ENCODE results near the gene NBAS. TPM values are rescaled to one million over a fixed set of nuclear protein-coding genes. Genes with fewer than 3 reads are reported as not detected.

NBAS gene
- total and polyA plus RNA-seq, 2 of the 4 experiments (the other 2 are of a cell fraction) = 22.3 to 105 TPM

- Histone ChIP-seq H3K27ac (ENCODE audit: insufficient read depth, low read length) (no peak overlapping the region), H3K27me3 (ENCODE audit: control insufficient read depth, insufficient read depth, low read length) (no peaks in the 10 kb centered on the region), H3K9ac (ENCODE audit: low read depth, low read length) (no peak overlapping the region), H2BK20ac (ENCODE audit: low read depth, low read length) (no peak overlapping the region), H3K4me1 (ENCODE audit: control insufficient read depth, insufficient read depth, low read length) (no peaks in the 10 kb centered on the region; the same call in 1 of the 2 replicates), H4K91ac (ENCODE audit: insufficient read depth, low read depth, low read length) (no peak overlapping the region), H2BK15ac (ENCODE audit: low read depth, low read length) (no peak overlapping the region), H3K9me1 (ENCODE audit: insufficient read depth, low read length) (no peaks in the 10 kb centered on the region), H2AFZ (replicated peaks; ENCODE audit: low read length, poor library complexity) (no peak overlapping the region), H3K79me1 (ENCODE audit: low read depth in 1 of 2, low read length in 2 of 2) (peaks cover 3 to 6% of the 10 kb centered on the region in 2 experiments; a peak in 2 of 4 replicates), H3K14ac (replicated peaks; ENCODE audit: low read depth, low read length) (no peak overlapping the region), H4K5ac (ENCODE audit: low read depth, low read length) (no peak overlapping the region), H2BK5ac (ENCODE audit: low read depth, low read length, poor library complexity, severe bottlenecking) (no peak overlapping the region), H2AK9ac (replicated peaks; ENCODE audit: low read depth, low read length, poor library complexity) (no peak overlapping the region), H4K20me1 (ENCODE audit: insufficient read depth, low read length) (no peaks in the 10 kb centered on the region), H3K4ac (ENCODE audit: low read depth, low read length) (no peak overlapping the region), H4K8ac (ENCODE audit: low read depth in 2 of 2, low read length in 2 of 2) (no peak overlapping the region), H3K18ac (ENCODE audit: low read depth, low read length) (no peak overlapping the region), H3K56ac (ENCODE audit: extremely low read depth, insufficient read depth, low read length) (no peak overlapping the region), H2BK120ac (ENCODE audit: low read depth, low read length) (no peak overlapping the region), H3K4me3 (ENCODE audit: insufficient read depth, low read depth, low read length) (no peak overlapping the region), H3K36me3 (ENCODE audit: control insufficient read depth, insufficient read depth, low read length) (no peaks in the 10 kb centered on the region), H3K23ac (ENCODE audit: low read depth, low read length) (no peak overlapping the region), H3K9me3 (ENCODE audit: control insufficient read depth, insufficient read depth, low read length) (no peaks in the 10 kb centered on the region), H3K4me2 (ENCODE audit: low read depth, low read length) (no peak overlapping the region), H2AK5ac (ENCODE audit: low read depth, low read length) (no peak overlapping the region)
- dilution Hi-C loops (cut with HindIII; ENCODE audit: low sequenced_read_pairs, unreplicated experiment) (no loop called here), in situ Hi-C loops (cut with MboI; ENCODE audit: low sequenced_read_pairs) (no loop called here), intact Hi-C loops (cut with micrococcal nuclease) (no loop called here)
- ChIA-PET POLR2A (ENCODE audit: unreplicated experiment) (no interaction called here), CTCF (no interaction called here)
- no TSS peak for BruUV-seq (replicated peaks)
- DNase-seq (no peak), ATAC-seq (ENCODE audit: low read depth) (no peak)
- no CpG with 5 or more reads among the region's 1 CpG for WGBS, 2 experiments (ENCODE audit: extremely low coverage in 2 of 2, insufficient read length in 1 of 2)
- TF ChIP-seq POLR2A (IDR thresholded peaks at IDR 0.05; ENCODE audit: low read depth, low read length) = no peak
- no peak for TF ChIP-seq RFX5 (IDR thresholded peaks at IDR 0.05; ENCODE audit: low read depth, low read length)
- TF ChIP-seq, protein P1, sequence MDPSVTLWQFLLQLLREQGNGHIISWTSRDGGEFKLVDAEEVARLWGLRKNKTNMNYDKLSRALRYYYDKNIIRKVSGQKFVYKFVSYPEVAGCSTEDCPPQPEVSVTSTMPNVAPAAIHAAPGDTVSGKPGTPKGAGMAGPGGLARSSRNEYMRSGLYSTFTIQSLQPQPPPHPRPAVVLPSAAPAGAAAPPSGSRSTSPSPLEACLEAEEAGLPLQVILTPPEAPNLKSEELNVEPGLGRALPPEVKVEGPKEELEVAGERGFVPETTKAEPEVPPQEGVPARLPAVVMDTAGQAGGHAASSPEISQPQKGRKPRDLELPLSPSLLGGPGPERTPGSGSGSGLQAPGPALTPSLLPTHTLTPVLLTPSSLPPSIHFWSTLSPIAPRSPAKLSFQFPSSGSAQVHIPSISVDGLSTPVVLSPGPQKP (IDR thresholded peaks at IDR 0.05; ENCODE audit: borderline replicate concordance, low read depth, low read length) = no peak
Measured at GRCh38 chr2:15315411-15315810, 245.7 kb downstream of the NBAS start.

All from IMR-90 (cell line).